Astrocyte of the spinal cord (primary cell): Measurements from ENCODE around the gene GAREM2.

ENCODE experiments used
- DNase-seq: peaks from one replicate; pipeline ENCODE4 v3.0.0; 2011; ENCODE audit warnings: low read depth, low spot score
- H3K4me3 ChIP-seq: 2 replicates; pipeline ENCODE4 v1.5.1; 2011; ENCODE audit warnings: low read depth, mild to moderate bottlenecking, low read length, moderate library complexity
- in situ Hi-C: cut with HindIII; loops from 2 replicates; pipeline ENCODE4 v1.10.0; 2017; ENCODE audit warnings: low sequenced_read_pairs
- TF ChIP-seq, protein P1 (sequence below): IDR thresholded peaks from 2 replicates; pipeline ENCODE4 v1.5.1; 2012; ENCODE audit warnings: low read depth, mild to moderate bottlenecking, low read length, inconsistent platforms

The GAREM2 gene

DNA sequence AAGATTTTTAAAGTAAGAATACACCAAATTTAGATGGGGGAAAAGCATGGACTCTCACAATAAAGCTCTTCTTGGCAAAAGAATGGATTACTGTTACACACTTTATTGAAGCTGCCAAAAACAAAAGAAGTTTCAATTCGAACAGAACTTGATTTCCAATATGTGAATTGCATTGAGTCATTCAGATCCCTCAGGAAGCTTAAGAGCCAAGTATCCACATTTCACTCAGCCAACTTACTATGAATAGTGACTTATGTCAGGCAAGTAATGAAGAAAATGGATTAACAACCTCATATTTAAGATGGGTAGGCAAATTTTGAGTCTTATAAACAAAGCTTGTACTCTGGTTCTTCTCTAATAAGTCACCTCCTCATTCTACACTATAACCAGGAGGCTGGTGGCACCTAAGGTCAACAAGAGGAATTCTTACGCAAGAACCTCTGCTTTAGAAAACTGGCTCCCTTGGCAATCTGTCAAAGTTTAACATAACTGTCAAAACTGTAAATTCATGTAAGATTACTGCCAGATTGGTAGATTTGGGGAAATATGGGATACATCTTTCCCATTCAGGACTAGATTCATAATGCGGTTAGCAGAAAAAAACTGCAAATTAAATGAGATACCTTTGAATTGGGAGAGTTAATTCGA, 65.5 kb downstream of the GAREM2 start:
- DNase-seq: no peak
- H3K4me3 ChIP-seq: no peak overlapping the region
- TF ChIP-seq, protein P1, sequence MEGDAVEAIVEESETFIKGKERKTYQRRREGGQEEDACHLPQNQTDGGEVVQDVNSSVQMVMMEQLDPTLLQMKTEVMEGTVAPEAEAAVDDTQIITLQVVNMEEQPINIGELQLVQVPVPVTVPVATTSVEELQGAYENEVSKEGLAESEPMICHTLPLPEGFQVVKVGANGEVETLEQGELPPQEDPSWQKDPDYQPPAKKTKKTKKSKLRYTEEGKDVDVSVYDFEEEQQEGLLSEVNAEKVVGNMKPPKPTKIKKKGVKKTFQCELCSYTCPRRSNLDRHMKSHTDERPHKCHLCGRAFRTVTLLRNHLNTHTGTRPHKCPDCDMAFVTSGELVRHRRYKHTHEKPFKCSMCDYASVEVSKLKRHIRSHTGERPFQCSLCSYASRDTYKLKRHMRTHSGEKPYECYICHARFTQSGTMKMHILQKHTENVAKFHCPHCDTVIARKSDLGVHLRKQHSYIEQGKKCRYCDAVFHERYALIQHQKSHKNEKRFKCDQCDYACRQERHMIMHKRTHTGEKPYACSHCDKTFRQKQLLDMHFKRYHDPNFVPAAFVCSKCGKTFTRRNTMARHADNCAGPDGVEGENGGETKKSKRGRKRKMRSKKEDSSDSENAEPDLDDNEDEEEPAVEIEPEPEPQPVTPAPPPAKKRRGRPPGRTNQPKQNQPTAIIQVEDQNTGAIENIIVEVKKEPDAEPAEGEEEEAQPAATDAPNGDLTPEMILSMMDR: no peak
- in situ Hi-C loops: no loop called here
